Motor neuron (in vitro differentiated cells): ENCODE measurements around the gene DNAAF6. TPM values are rescaled to one million over a fixed set of nuclear protein-coding genes. Genes with fewer than 3 reads are reported as not detected.

Experiments used
- ATAC-seq, 8 experiments: fragments of 200-7000 bp; cut with Tn5 transposase; replicated peaks in 6 of 8; 2 replicates each; pipeline ENCODE4 v1.8.0; 2021; ENCODE audit warnings: mild to moderate bottlenecking in 8 of 8, moderate library complexity in 8 of 8
- H3K27ac ChIP-seq, 2 donors: fragments of 250-450 bp; sonication (Bioruptor Pico); 2 replicates each; pipeline ENCODE4 v1.9.0; 2021; ENCODE audit warnings: antibody characterized with exemption in 2 of 2, mild to moderate bottlenecking in 2 of 2, moderate library complexity in 1 of 2
- H3K4me1 ChIP-seq, 2 donors: fragments of 250-450 bp; sonication (Bioruptor Pico); replicated peaks in 1 of 2; 2 replicates each; pipeline ENCODE4 v1.6.1; 2021; ENCODE audit warnings: antibody characterized with exemption in 2 of 2, mild to moderate bottlenecking in 2 of 2, moderate library complexity in 1 of 2
- H3K4me3 ChIP-seq, 5 donors: fragments of 250-450 bp; sonication (Bioruptor Pico); 2 replicates each; pipeline ENCODE4 v1.9.0; 2021; ENCODE audit warnings: antibody characterized with exemption in 5 of 5, mild to moderate bottlenecking in 5 of 5, moderate library complexity in 4 of 5
- WGBS, 10 experiments: fragments of 450-650 bp; shearing (Covaris generic); methylation state at CpG; one replicate each; pipeline ENCODE4 v1.0.0; 2022; 5-methylcytosine and 5-hydroxymethylcytosine counted together
- in situ Hi-C, 9 experiments: fragments of 400-800 bp; cut with MboI; loops; one replicate each; pipeline ENCODE4 v1.15.0; 2021; ENCODE audit warnings: low sequenced_read_pairs in 9 of 9, low pct_unique_long_range_greater_than_20kb in 2 of 9; ENCODE audit not compliant: unreplicated experiment in 9 of 9
- total RNA-seq, 8 experiments: library from RNA; unstranded; fragments of 300-600 nt; gene quantifications; 2 replicates each; pipeline versions ENCODE4 v1.2.3 to v1.2.4, GENCODE V29; 2022

DNAAF6 gene
- total RNA-seq, 8 experiments from 2014 or later: 0.13 to 2.9 TPM; not detected in 6

DNA sequence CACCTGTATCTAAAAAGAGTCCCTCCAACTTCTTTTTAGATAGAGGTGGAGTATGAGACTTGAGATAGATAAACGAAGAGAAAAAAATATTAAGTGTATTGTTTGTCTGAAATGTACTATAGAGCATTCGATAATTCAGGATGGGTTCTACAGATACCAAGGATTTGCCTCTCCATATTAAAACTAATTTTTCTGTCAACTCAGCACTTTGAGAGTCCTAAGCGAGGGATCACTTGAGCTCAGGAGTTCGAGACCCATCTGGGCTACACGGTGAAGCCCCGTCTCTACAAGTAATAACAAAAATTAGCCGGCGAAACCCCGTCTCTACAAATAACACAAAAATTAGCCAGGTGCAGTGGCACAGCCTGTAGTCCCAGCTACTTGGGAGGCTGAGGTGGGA, 1.5 kb downstream of the DNAAF6 start:
- 67 to 94% (median 81%) methylated on average over 2 to 7 of the region's 9 CpGs; no CpG with 5 or more reads in 6 of the 10 experiments for WGBS, 10 experiments
- no peak for ATAC-seq
- no peak overlapping the region for H3K4me3 ChIP-seq
- H3K4me1 ChIP-seq: peaks cover 0 to 10% of the 10 kb centered on the region in 2 donors
- in situ Hi-C loops: no loop called here
- H3K27ac ChIP-seq: no peak overlapping the region

GRCh38 chrX:107213477-107213876, 7.1 kb downstream of the DNAAF6 start:
- ATAC-seq: no peak
- no peak overlapping the region for H3K27ac ChIP-seq
- 0 to 100% (median 92%) methylated on average over 1 of the region's 1 CpG; no CpG with 5 or more reads in 4 of the 10 experiments for WGBS, 10 experiments
- H3K4me3 ChIP-seq: no peak overlapping the region
- in situ Hi-C loops: no loop called here
- H3K4me1 ChIP-seq: peaks cover 0 to 9% of the 10 kb centered on the region in 2 donors

- in situ Hi-C loops: no loop called here
These were observed 20.3 kb downstream of the DNAAF6 start for GRCh38 chrX:107226757-107227156.

GRCh38 chrX:107227780-107228485, 21.5 kb downstream of the DNAAF6 start:
- in situ Hi-C loops: no loop called here
- Histone ChIP-seq H3K4me3 (no peak overlapping the region), H3K4me1 (no peaks in the 10 kb centered on the region), H3K27ac (no peak overlapping the region)
- no peak for ATAC-seq
- WGBS, 10 experiments: 11 to 100% (median 60%) methylated on average over 1 to 2 of the region's 2 CpGs; no CpG with 5 or more reads in 4 of the 10 experiments

More at GRCh38 chrX:107226757-107227156, 20.3 kb downstream of the DNAAF6 start:
- ATAC-seq: no peak
- Histone ChIP-seq H3K4me3 (no peak overlapping the region), H3K27ac (no peak overlapping the region), H3K4me1 (no peaks in the 10 kb centered on the region)
- WGBS, 10 experiments: 50 to 100% (median 77%) methylated on average over 1 of the region's 1 CpG; no CpG with 5 or more reads in 6 of the 10 experiments

DNA sequence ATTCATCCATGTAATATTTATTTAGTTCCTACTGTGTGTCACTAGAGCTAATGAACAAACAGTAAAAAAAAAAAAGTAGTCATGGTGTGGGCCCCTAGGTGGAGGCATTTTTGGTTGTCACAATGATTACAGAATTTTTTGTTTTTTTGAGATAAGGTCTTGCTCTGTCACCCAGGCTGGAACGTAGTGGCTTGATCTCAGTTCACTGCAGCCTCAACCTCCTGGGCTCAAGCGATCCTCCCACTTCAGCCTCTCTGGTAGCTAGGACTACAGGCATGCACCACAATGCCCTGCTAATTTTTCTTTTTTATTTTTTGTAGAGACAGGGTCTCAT, 22.0 kb downstream of the DNAAF6 start:
- no peaks in the 10 kb centered on the region for H3K4me1 ChIP-seq
- 53% methylated on average over 2 of the region's 2 CpGs; no CpG with 5 or more reads in 9 of the 10 experiments for WGBS, 10 experiments
- in situ Hi-C loops: no loop called here
- H3K4me3 ChIP-seq: no peak overlapping the region
- ATAC-seq: no peak
- no peak overlapping the region for H3K27ac ChIP-seq

DNA sequence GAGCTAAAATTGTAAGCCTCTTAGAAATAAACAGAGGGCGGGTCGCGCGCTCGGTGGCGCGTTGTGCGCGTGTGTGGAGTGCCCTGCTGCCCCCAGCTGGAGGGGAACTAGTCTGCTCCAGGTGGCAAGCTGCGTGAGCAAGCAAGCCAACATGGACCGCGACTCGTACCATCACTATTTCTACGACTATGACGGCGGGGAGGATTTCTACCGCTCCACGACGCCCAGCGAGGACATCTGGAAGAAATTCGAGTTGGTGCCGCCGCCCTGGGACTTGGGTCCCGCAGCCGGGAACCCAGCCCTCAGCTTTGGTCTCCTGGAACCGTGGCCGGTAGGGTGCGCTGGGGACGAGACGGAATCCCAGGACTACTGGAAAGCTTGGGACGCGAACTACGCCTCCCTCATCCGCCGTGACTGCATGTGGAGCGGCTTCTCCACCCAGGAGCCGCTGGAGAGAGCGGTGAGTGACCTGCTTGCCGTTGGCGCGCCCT, 66.1 kb downstream of the DNAAF6 start:
- in situ Hi-C loops: no loop called here
- no peak overlapping the region for H3K4me3 ChIP-seq
- ATAC-seq: peak in 1 of 8 experiments; percentile 69
- no peaks in the 10 kb centered on the region for H3K4me1 ChIP-seq
- no peak overlapping the region for H3K27ac ChIP-seq
- WGBS, 10 experiments: 0 to 100% (median 91%) methylated on average over 1 to 23 of the region's 41 CpGs; no CpG with 5 or more reads in 7 of the 10 experiments

- WGBS, 10 experiments: 4 to 92% (median 69%) methylated on average over 1 to 3 of the region's 3 CpGs; no CpG with 5 or more reads in 6 of the 10 experiments
- H3K4me1 ChIP-seq: no peaks in the 10 kb centered on the region
- no peak for ATAC-seq
- in situ Hi-C loops: no loop called here
- no peak overlapping the region for H3K4me3 ChIP-seq
- H3K27ac ChIP-seq: no peak overlapping the region
These were observed 67.4 kb downstream of the DNAAF6 start for GRCh38 chrX:107273795-107274194.

DNA sequence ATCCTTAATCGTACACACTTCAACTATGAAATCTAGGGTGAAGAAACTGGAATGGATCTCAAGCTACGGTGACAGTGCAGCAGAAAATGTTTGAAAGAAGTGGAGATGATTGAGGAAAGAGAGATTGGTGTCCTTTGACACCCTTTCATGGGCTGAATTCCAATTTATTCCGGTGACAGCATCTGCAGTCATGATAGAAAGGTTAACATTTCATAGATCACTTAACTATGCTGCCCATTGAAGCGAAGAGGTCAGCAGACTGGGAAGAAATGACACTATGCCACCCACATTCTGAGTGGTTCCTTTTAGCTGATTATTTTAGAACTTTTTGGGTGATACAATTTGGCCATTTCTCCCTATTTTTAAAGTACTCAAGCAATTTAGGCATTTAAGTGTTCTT, 82.3 kb downstream of the DNAAF6 start:
- in situ Hi-C loops: no loop called here
- ATAC-seq: no peak
- no peak overlapping the region for H3K4me3 ChIP-seq
- H3K4me1 ChIP-seq: no peaks in the 10 kb centered on the region
- 0 to 80% (median 35%) methylated on average over 1 to 3 of the region's 4 CpGs; no CpG with 5 or more reads in 5 of the 10 experiments for WGBS, 10 experiments
- H3K27ac ChIP-seq: no peak overlapping the region

DNA sequence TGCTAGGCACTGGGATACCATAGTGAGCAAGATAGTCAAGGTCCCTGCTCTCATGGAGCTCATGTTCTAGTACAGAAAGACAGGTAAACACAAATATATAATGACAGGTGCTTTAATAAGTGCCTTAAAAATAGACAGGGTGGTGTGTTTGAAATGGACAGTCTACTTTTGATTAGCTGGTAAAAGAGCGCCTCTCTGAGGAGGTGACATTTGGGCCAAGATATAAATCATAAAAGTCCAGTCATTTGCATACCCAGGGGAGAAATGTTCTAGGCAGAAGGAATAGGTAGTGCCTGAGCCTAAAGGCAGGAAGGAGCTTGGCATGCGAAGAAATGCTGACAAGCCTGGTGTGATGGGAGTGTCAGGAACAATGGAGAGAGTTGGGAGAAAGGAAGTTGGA, 83.6 kb downstream of the DNAAF6 start:
- H3K4me1 ChIP-seq: no peaks in the 10 kb centered on the region
- H3K4me3 ChIP-seq: no peak overlapping the region
- in situ Hi-C loops: no loop called here
- no peak overlapping the region for H3K27ac ChIP-seq
- WGBS, 10 experiments: 0 to 100% (median 20%) methylated on average over 1 to 2 of the region's 2 CpGs; no CpG with 5 or more reads in 5 of the 10 experiments
- ATAC-seq: no peak

- 0 to 100% (median 83%) methylated on average over 1 to 2 of the region's 2 CpGs; no CpG with 5 or more reads in 5 of the 10 experiments for WGBS, 10 experiments
- no peaks in the 10 kb centered on the region for H3K4me1 ChIP-seq
- H3K4me3 ChIP-seq: no peak overlapping the region
- no peak for ATAC-seq
- in situ Hi-C loops: no loop called here
- H3K27ac ChIP-seq: no peak overlapping the region
These were observed 86.6 kb downstream of the DNAAF6 start for GRCh38 chrX:107293056-107293455.

Other genes with a start within 250 kb of the DNAAF6 start
- 10 to 100 TPM in 1 of 8 experiments, 1 to 10 TPM in 7; 4.2 to 16.3 (median 4.9) TPM for gene MORC4, start 206.4 kb upstream of the DNAAF6 start, total RNA-seq
- gene RBM41, start 87.8 kb upstream of the DNAAF6 start, total RNA-seq: 10 to 100 TPM; 12.5 to 20.2 (median 14.2) TPM
- 10 to 100 TPM in 1 of 8 experiments, 1 to 10 TPM in 5, under 1 TPM in 1, not detected in 1; 0.99 to 12.7 (median 3.1) TPM for gene NUP62CL, start 178 bp upstream of the DNAAF6 start, total RNA-seq
- 1 to 10 TPM in 5 of 8 experiments, under 1 TPM in 2, not detected in 1; 0.05 to 8.4 (median 5.5) TPM for gene FRMPD3, start 243.0 kb downstream of the DNAAF6 start, total RNA-seq